ENCODE results near the gene ARID3B.

GRCh38 chr15:74609938-74610301, 68.9 kb downstream of the ARID3B start:
- TF ChIP-seq CTCF (IDR thresholded peaks at IDR 0.05; ENCODE audit: poor library complexity) (no peak), EZH2 (IDR thresholded peaks at IDR 0.05; ENCODE audit: borderline replicate concordance) (no peak), EZH2phosphoT487 (IDR thresholded peaks at IDR 0.05; ENCODE audit: low read depth, severe bottlenecking, unreplicated experiment) (no peak)
